IMR-90 (cell line): Measurements from ENCODE around the gene ZCCHC14. TPM values are rescaled to one million over a fixed set of nuclear protein-coding genes. Genes with fewer than 3 reads are reported as not detected.

ENCODE experiments used
- ATAC-seq: fragments of 200-7000 bp; cut with Tn5 transposase; 2 replicates; pipeline ENCODE4 v1.9.1; 2020; ENCODE audit warnings: low read depth, mild to moderate bottlenecking, moderate library complexity
- BruUV-seq: library from RNA; stranded (reverse); fragments of 400-500 nt; replicated peaks from 2 replicates; lab custom pipeline; 2021; lab: Mats Ljungman, UMichigan
- CTCF ChIA-PET: fragments of 300-600 bp; formaldehyde crosslinking; extraction: SDS; loops from one replicate; lab custom pipeline; 2021; ENCODE audit warnings: antibody characterized with exemption; lab: Yijun Ruan, JAX
- POLR2A ChIA-PET: fragments of 300-600 bp; sonication (Branson Sonifier 250); formaldehyde crosslinking; loops from one replicate; lab custom pipeline; 2022; ENCODE audit warnings: antibody characterized with exemption; ENCODE audit not compliant: unreplicated experiment; lab: Charles Lee
- DNase-seq: peaks from one replicate; pipeline ENCODE4 v3.0.0; 2013
- H2AFZ ChIP-seq: replicated peaks from 2 replicates; pipeline ENCODE3; 2013; ENCODE audit warnings: low read length, mild to moderate bottlenecking; ENCODE audit not compliant: poor library complexity
- H2AK5ac ChIP-seq: 2 replicates; pipeline ENCODE4 v1.6.1; 2013; ENCODE audit warnings: low read depth, low read length, inconsistent platforms
- H2AK9ac ChIP-seq: replicated peaks from 2 replicates; pipeline ENCODE3; 2013; ENCODE audit warnings: mild to moderate bottlenecking, low read depth, low read length, moderate library complexity; ENCODE audit not compliant: poor library complexity
- H2BK120ac ChIP-seq: 2 replicates; pipeline ENCODE4 v1.6.1; 2013; ENCODE audit warnings: low read depth, low read length, inconsistent platforms
- H2BK15ac ChIP-seq: 3 replicates; pipeline ENCODE4 v1.6.1; 2013; ENCODE audit warnings: low read depth, low read length, inconsistent platforms
- H2BK20ac ChIP-seq: 2 replicates; pipeline ENCODE4 v1.6.1; 2013; ENCODE audit warnings: low read depth, mild to moderate bottlenecking, inconsistent platforms, low read length, moderate library complexity
- H2BK5ac ChIP-seq: 2 replicates; pipeline ENCODE4 v1.6.1; 2013; ENCODE audit warnings: mild to moderate bottlenecking, low read depth, low read length, inconsistent platforms; ENCODE audit not compliant: poor library complexity, severe bottlenecking
- H3K14ac ChIP-seq: replicated peaks from 2 replicates; pipeline ENCODE4 v1.6.1; 2013; ENCODE audit warnings: low read depth, low read length, inconsistent platforms
- H3K18ac ChIP-seq: 2 replicates; pipeline ENCODE4 v1.6.1; 2013; ENCODE audit warnings: low read depth, low read length, control low read depth
- H3K23ac ChIP-seq: 2 replicates; pipeline ENCODE4 v1.6.1; 2013; ENCODE audit warnings: low read depth, low read length, inconsistent platforms
- H3K27ac ChIP-seq: 2 replicates; pipeline ENCODE4 v1.5.1; 2013; ENCODE audit warnings: mild to moderate bottlenecking, control low read depth, low read length; ENCODE audit not compliant: insufficient read depth
- H3K27me3 ChIP-seq: 2 replicates; pipeline ENCODE4 v1.6.1; 2013; ENCODE audit warnings: low read length; ENCODE audit not compliant: control insufficient read depth, insufficient read depth
- H3K36me3 ChIP-seq: 2 replicates; pipeline ENCODE4 v1.6.1; 2013; ENCODE audit warnings: low read length, mixed read lengths; ENCODE audit not compliant: control insufficient read depth, insufficient read depth
- H3K4ac ChIP-seq: 2 replicates; pipeline ENCODE4 v1.6.1; 2013; ENCODE audit warnings: low read depth, low read length, inconsistent platforms
- H3K4me1 ChIP-seq: 2 replicates; pipeline ENCODE4 v1.6.1; 2013; ENCODE audit warnings: low read length, mixed read lengths; ENCODE audit not compliant: control insufficient read depth, insufficient read depth
- H3K4me2 ChIP-seq: 2 replicates; pipeline ENCODE4 v1.6.1; 2013; ENCODE audit warnings: low read depth, mild to moderate bottlenecking, control low read depth, low read length, moderate library complexity
- H3K4me3 ChIP-seq: 2 replicates; pipeline ENCODE4 v1.5.1; 2013; ENCODE audit warnings: low read depth, mild to moderate bottlenecking, control low read depth, low read length, moderate library complexity; ENCODE audit not compliant: insufficient read depth
- H3K56ac ChIP-seq: 2 replicates; pipeline ENCODE4 v1.6.1; 2013; ENCODE audit warnings: low read length, inconsistent platforms; ENCODE audit not compliant: insufficient read depth; ENCODE audit errors: extremely low read depth
- H3K79me1 ChIP-seq, 2 experiments: 2 replicates each; pipeline ENCODE4 v1.6.1; 2013; ENCODE audit warnings: low read length in 2 of 2, inconsistent platforms in 1 of 2, low read depth in 1 of 2
- H3K9ac ChIP-seq: 2 replicates; pipeline ENCODE4 v1.6.1; 2013; ENCODE audit warnings: low read depth, low read length, control low read depth
- H3K9me1 ChIP-seq: 2 replicates; pipeline ENCODE4 v1.6.1; 2013; ENCODE audit warnings: low read length, inconsistent platforms; ENCODE audit not compliant: insufficient read depth
- H3K9me3 ChIP-seq: 2 replicates; pipeline ENCODE4 v1.6.1; 2013; ENCODE audit warnings: low read length; ENCODE audit not compliant: control insufficient read depth, insufficient read depth
- H4K20me1 ChIP-seq: 2 replicates; pipeline ENCODE4 v1.6.1; 2013; ENCODE audit warnings: low read length, inconsistent platforms; ENCODE audit not compliant: insufficient read depth
- H4K5ac ChIP-seq: 2 replicates; pipeline ENCODE4 v1.6.1; 2013; ENCODE audit warnings: mild to moderate bottlenecking, low read depth, low read length, control low read depth
- H4K8ac ChIP-seq, 2 experiments: 2 replicates each; pipeline ENCODE4 v1.6.1; 2013; ENCODE audit warnings: low read depth in 2 of 2, low read length in 2 of 2, control low read depth in 1 of 2, inconsistent platforms in 1 of 2
- H4K91ac ChIP-seq: 2 replicates; pipeline ENCODE4 v1.6.1; 2013; ENCODE audit warnings: low read depth, low read length, inconsistent platforms; ENCODE audit not compliant: insufficient read depth
- BHLHE40 ChIP-seq: fragments of 150-350 bp; IDR thresholded peaks from 2 replicates; pipeline ENCODE4 v1.6.1; 2016; ENCODE audit warnings: mild to moderate bottlenecking, low read depth, low read length
- CEBPB ChIP-seq: IDR thresholded peaks from 2 replicates; pipeline ENCODE4 v1.6.1; 2012; ENCODE audit warnings: low read depth, low read length, improper control_type of control experiment
- MAFK ChIP-seq: IDR thresholded peaks from 2 replicates; pipeline ENCODE4 v1.6.1; 2012; ENCODE audit warnings: low read depth, low read length, improper control_type of control experiment
- MAZ ChIP-seq: IDR thresholded peaks from 2 replicates; pipeline ENCODE4 v1.6.1; 2012; ENCODE audit warnings: low read depth, mild to moderate bottlenecking, low read length, improper control_type of control experiment, moderate library complexity, borderline replicate concordance
- MXI1 ChIP-seq: IDR thresholded peaks from 2 replicates; pipeline ENCODE4 v1.6.1; 2012; ENCODE audit warnings: low read depth, mild to moderate bottlenecking, low read length, moderate library complexity, borderline replicate concordance
- NFE2L2 ChIP-seq: fragments of 150-350 bp; IDR thresholded peaks from 2 replicates; pipeline ENCODE4 v1.6.1; 2016; ENCODE audit warnings: low read depth, mild to moderate bottlenecking, low read length
- RAD21 ChIP-seq: IDR thresholded peaks from 2 replicates; pipeline ENCODE4 v1.6.1; 2012; ENCODE audit warnings: low read length, improper control_type of control experiment
- whole genome bisulfite sequencing, 2 experiments: methylation state at CpG; one replicate each; pipeline versions ENCODE4 v1.1.5 to v1.1.7; 2013; ENCODE audit warnings: missing lambda C conversion rate in 2 of 2; ENCODE audit not compliant: insufficient read length in 1 of 2; ENCODE audit errors: extremely low coverage in 2 of 2; 5-methylcytosine and 5-hydroxymethylcytosine counted together
- dilution Hi-C: fragments of 300-500 bp; cut with HindIII; formaldehyde crosslinking; loops from one replicate; pipeline ENCODE4 v1.14.3; 2018; ENCODE audit warnings: low sequenced_read_pairs; ENCODE audit not compliant: unreplicated experiment
- in situ Hi-C: fragments of 300-500 bp; cut with MboI; formaldehyde crosslinking; loops from 3 replicates; pipeline ENCODE4 v1.14.3; 2019; ENCODE audit warnings: low sequenced_read_pairs, inconsistent platforms, mixed read lengths
- intact Hi-C: fragments of 100-400 bp; cut with micrococcal nuclease; formaldehyde crosslinking; loops from 2 replicates; pipeline ENCODE4 v1.10.0; 2022
- polyA plus RNA-seq, 3 experiments: library from polyadenylated mRNA; depleted of rRNA; stranded (reverse); fragments of >200 nt; gene quantifications; 2 replicates each; pipeline ENCODE4 v1.2.3, GENCODE V29; 2012; ENCODE audit warnings: low replicate concordance in 1 of 3
- total RNA-seq: library from RNA; depleted of rRNA; stranded (reverse); fragments of >200 nt; gene quantifications from 2 replicates; pipeline ENCODE4 v1.2.3, GENCODE V29; 2012
- TF ChIP-seq, protein P1 (sequence below): conservative IDR thresholded peaks from 2 replicates; pipeline ENCODE4 v1.5.1; 2012; ENCODE audit warnings: mild to moderate bottlenecking, low read depth, low read length, improper control_type of control experiment

ZCCHC14 gene
- total and polyA plus RNA-seq, 2 of the 4 experiments (the other 2 are of a cell fraction), result 2.5 to 5.3 TPM

DNA sequence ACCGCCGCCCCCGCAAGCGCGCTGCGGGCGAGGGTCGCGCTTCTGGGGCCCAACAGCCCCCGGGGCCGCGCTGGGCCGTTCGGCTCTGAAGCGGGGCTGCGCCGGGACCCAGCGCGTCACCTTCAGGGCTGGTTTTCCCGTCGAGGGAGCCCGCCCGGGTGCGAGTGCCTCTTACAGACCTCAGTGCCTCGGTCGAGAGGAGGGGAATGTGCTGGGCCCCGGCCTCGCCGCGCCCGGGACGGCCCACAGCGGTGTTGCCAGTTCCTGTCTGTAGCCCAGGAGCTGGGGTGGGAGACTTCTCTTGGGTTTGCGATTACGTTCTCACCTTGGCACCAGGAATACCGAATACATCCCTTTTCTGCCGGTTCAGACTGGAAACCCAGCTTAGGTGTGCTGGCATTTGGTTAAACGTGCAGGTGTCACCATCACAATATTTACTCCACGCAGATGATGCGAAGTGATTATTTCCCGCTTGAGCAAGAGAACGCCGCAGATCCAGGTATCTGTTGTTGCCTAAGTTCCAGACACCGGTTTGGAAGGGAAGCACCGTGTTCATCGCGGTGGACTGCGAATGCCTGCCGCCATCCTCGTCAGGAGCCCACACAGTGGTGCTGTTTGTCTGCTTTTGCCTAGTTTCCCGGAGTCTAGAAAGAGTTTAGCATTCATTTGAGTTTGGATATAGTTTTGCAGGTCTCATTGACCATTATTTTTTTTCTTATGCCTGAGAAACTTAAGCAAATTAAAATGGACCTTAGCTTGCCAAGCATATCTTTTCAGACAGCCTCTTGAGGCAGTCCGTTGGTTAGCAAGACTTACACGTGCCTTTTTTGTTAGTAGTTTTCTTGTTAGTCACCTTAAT, 99.8 kb downstream of the ZCCHC14 start:
- dilution Hi-C loops (no loop called here), intact Hi-C loops (loop anchor here (1.0 kb wide), 1 partner anchor 243 kb away; no protein-coding TSS in a partner anchor), in situ Hi-C loops (no loop called here)
- H3K4me3 ChIP-seq, result peak overlapping the region; percentile 75
- DNase-seq, result peak; percentile 47
- peak overlapping the region; percentile 61 for H3K9ac ChIP-seq
- H2BK20ac ChIP-seq, result no peak overlapping the region
- peak overlapping the region; percentile 73 for H2AK9ac ChIP-seq
- H3K4me2 ChIP-seq, result peak overlapping the region; percentile 87
- peak overlapping the region; percentile 95 for H3K23ac ChIP-seq
- H3K14ac ChIP-seq, result peak overlapping the region; percentile 86
- H2BK15ac ChIP-seq, result no peak overlapping the region
- H4K20me1 ChIP-seq, result peaks cover 46% of the 10 kb centered on the region
- no peak overlapping the region for H3K18ac ChIP-seq
- peaks cover 4% of the 10 kb centered on the region for H3K4me1 ChIP-seq
- H3K79me1 ChIP-seq, result peaks cover 0 to 49% of the 10 kb centered on the region in 2 experiments; a peak in 3 of 4 replicates
- H3K9me3 ChIP-seq, result no peaks in the 10 kb centered on the region
- H4K91ac ChIP-seq, result no peak overlapping the region
- peak overlapping the region; percentile 54 for H2AFZ ChIP-seq
- H4K5ac ChIP-seq, result no peak overlapping the region
- peak; percentile 6 for ATAC-seq
- H3K27me3 ChIP-seq, result no peaks in the 10 kb centered on the region
- H3K4ac ChIP-seq, result peak overlapping the region; percentile 49
- 1% methylated on average over 28 of the region's 53 CpGs; no CpG with 5 or more reads in 1 of the 2 experiments for WGBS, 2 experiments
- H3K27ac ChIP-seq, result peak overlapping the region; percentile 8
- H2BK120ac ChIP-seq, result no peak overlapping the region
- POLR2A ChIA-PET, result no interaction called here
- peak overlapping the region in 1 of 2 experiments; percentile 7; a peak in 1 of 4 replicates for H4K8ac ChIP-seq
- TF ChIP-seq MXI1 (peak; percentile 55; the same call in 1 of the 2 replicates), RAD21 (peak; percentile 42; the same call in 1 of the 2 replicates), BHLHE40 (peak; percentile 51; the same call in 1 of the 2 replicates), CEBPB (no peak), MAFK (no peak), NFE2L2 (no peak), MAZ (no peak)
- TF ChIP-seq, protein P1, sequence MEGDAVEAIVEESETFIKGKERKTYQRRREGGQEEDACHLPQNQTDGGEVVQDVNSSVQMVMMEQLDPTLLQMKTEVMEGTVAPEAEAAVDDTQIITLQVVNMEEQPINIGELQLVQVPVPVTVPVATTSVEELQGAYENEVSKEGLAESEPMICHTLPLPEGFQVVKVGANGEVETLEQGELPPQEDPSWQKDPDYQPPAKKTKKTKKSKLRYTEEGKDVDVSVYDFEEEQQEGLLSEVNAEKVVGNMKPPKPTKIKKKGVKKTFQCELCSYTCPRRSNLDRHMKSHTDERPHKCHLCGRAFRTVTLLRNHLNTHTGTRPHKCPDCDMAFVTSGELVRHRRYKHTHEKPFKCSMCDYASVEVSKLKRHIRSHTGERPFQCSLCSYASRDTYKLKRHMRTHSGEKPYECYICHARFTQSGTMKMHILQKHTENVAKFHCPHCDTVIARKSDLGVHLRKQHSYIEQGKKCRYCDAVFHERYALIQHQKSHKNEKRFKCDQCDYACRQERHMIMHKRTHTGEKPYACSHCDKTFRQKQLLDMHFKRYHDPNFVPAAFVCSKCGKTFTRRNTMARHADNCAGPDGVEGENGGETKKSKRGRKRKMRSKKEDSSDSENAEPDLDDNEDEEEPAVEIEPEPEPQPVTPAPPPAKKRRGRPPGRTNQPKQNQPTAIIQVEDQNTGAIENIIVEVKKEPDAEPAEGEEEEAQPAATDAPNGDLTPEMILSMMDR, result peak; percentile 49
- H3K56ac ChIP-seq, result peak overlapping the region; percentile 52; the same call in 1 of the 2 replicates
- BruUV-seq, result no TSS peak
- H2AK5ac ChIP-seq, result peak overlapping the region; percentile 57; the same call in 1 of the 2 replicates
- peak overlapping the region; percentile 9 for H2BK5ac ChIP-seq
- no peaks in the 10 kb centered on the region for H3K36me3 ChIP-seq
- CTCF ChIA-PET, result interaction anchor here (1.1 to 2.4 kb wide), 2 partner anchors 12 to 243 kb away, joined by 3 to 7 read pairs; no protein-coding TSS in a partner anchor
- peaks cover 4% of the 10 kb centered on the region; the same call in 1 of the 2 replicates for H3K9me1 ChIP-seq
